Neutrophil (primary cell): Measurements from ENCODE around the gene PMAIP1.

Source experiments
- H3K27ac ChIP-seq: fragments of 200-600 bp; sonication (generic); 2 replicates; pipeline ENCODE4 v1.5.1; 2016; ENCODE audit warnings: mild to moderate bottlenecking, moderate library complexity
- H3K27me3 ChIP-seq: fragments of 200-600 bp; sonication (generic); 2 replicates; pipeline ENCODE4 v1.6.0; 2016; ENCODE audit warnings: mild to moderate bottlenecking
- H3K36me3 ChIP-seq: fragments of 200-600 bp; sonication (generic); 2 replicates; pipeline ENCODE4 v1.5.1; 2017
- H3K4me1 ChIP-seq, 2 experiments: fragments of 200-600 bp in 1 of 2; sonication (generic) in 1 of 2; 1 replicate in 1 of 2; 2 replicates in 1 of 2; pipeline versions ENCODE4 v1.5.1 to v1.6.1; 2013 to 2016; ENCODE audit warnings: low read depth in 1 of 2, low read length in 1 of 2, mild to moderate bottlenecking in 1 of 2, moderate library complexity in 1 of 2; ENCODE audit not compliant: control insufficient read depth in 1 of 2, insufficient read depth in 1 of 2
- H3K4me3 ChIP-seq, 2 experiments: fragments of 200-600 bp in 1 of 2; sonication (generic) in 1 of 2; 1 replicate in 1 of 2; 2 replicates in 1 of 2; pipeline ENCODE4 v1.5.1; 2013 to 2016; ENCODE audit warnings: low read depth in 1 of 2, low read length in 1 of 2, mild to moderate bottlenecking in 1 of 2, moderate library complexity in 1 of 2
- H3K9me3 ChIP-seq: fragments of 200-600 bp; sonication (generic); 2 replicates; pipeline ENCODE4 v1.5.1; 2016
- TF ChIP-seq, protein P1 (sequence below): fragments of 200-600 bp; sonication (generic); IDR thresholded peaks from 2 replicates; pipeline ENCODE4 v1.5.1; 2016; ENCODE audit warnings: antibody characterized with exemption

Gene PMAIP1

DNA sequence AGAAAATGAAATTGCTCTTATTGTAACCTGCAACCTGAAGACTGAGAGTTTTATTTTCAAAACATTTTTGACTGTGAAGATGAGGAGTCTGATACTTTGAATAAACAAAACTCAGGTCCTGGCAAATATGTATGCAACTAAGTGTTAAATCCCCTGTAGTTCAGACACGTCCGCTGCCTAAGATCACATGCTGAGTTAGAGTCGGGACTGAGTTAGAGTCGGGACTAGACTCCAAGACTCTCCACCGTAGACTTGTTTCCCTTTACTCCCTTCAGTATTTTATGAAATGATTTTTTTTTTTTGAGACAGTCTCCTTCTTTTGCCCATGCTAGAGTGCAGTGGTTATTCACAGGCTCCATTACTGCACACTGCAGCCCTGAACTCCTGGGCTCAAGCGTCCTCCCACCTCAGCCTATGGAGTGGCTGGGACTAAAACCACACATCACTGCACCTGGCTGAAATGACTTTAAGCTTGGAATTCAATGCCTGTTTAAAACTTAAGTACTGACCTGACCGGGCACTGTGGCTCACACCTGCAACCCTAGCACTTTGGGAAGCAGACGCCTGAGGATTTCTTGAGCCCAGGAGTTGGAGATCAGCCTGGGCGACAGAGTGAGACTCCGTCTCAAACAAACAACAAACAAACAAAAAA lies 28.0 kb upstream of the PMAIP1 start:
- Histone ChIP-seq H3K27me3 (no peaks in the 10 kb centered on the region), H3K4me3 (no peak overlapping the region), H3K27ac (no peak overlapping the region), H3K36me3 (no peaks in the 10 kb centered on the region), H3K4me1 (peaks cover 2 to 10% of the 10 kb centered on the region in 2 experiments), H3K9me3 (no peaks in the 10 kb centered on the region)
- TF ChIP-seq, protein P1, sequence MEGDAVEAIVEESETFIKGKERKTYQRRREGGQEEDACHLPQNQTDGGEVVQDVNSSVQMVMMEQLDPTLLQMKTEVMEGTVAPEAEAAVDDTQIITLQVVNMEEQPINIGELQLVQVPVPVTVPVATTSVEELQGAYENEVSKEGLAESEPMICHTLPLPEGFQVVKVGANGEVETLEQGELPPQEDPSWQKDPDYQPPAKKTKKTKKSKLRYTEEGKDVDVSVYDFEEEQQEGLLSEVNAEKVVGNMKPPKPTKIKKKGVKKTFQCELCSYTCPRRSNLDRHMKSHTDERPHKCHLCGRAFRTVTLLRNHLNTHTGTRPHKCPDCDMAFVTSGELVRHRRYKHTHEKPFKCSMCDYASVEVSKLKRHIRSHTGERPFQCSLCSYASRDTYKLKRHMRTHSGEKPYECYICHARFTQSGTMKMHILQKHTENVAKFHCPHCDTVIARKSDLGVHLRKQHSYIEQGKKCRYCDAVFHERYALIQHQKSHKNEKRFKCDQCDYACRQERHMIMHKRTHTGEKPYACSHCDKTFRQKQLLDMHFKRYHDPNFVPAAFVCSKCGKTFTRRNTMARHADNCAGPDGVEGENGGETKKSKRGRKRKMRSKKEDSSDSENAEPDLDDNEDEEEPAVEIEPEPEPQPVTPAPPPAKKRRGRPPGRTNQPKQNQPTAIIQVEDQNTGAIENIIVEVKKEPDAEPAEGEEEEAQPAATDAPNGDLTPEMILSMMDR, result no peak

DNA sequence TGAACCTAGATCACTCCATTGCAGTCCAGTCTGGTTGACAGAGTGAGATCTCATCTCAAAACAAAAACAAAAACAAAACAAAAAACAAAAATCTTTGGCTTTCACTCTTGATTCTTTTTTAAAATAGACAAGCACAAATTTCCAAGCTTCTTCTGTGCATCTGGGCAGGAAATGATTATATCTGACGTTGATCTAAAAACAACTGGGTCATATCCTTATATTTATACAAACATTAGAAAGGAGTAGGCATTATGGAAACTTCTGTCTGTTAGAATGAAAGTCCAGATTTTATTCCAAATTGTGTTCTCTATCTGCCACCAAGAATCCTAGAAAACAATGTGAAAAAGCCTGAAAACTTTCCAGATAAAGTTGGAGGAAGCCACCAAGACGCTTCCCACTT lies 26.2 kb upstream of the PMAIP1 start:
- H3K27ac ChIP-seq, result no peak overlapping the region
- no peaks in the 10 kb centered on the region for H3K9me3 ChIP-seq
- TF ChIP-seq, protein P1, result no peak
- H3K27me3 ChIP-seq, result no peaks in the 10 kb centered on the region
- H3K4me3 ChIP-seq, result no peak overlapping the region
- H3K4me1 ChIP-seq, result peaks cover 17 to 28% of the 10 kb centered on the region in 2 experiments
- no peaks in the 10 kb centered on the region for H3K36me3 ChIP-seq

DNA sequence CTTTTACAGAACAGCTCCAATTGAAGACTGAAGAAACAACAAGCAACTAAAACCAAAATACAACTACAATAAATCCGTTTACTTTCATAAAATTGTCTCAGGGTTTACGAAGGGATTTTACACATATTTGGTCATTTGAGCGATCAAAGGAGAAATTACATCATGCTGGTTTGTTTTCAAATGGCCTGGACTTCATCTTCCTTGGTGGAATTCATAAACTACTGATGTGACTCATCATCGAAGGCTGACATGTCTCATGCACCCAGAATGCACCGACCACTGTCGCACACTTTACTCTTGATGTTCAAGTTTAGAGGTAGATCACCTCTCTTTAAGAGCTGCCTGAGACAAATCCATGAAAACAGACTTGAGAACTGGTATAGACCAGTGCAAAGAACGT lies 25.6 kb upstream of the PMAIP1 start:
- H3K36me3 ChIP-seq, result no peaks in the 10 kb centered on the region
- TF ChIP-seq, protein P1, result no peak
- no peak overlapping the region for H3K27ac ChIP-seq
- H3K4me1 ChIP-seq, result peaks cover 17 to 33% of the 10 kb centered on the region in 2 experiments
- H3K4me3 ChIP-seq, result no peak overlapping the region
- H3K9me3 ChIP-seq, result no peaks in the 10 kb centered on the region
- H3K27me3 ChIP-seq, result no peaks in the 10 kb centered on the region

DNA sequence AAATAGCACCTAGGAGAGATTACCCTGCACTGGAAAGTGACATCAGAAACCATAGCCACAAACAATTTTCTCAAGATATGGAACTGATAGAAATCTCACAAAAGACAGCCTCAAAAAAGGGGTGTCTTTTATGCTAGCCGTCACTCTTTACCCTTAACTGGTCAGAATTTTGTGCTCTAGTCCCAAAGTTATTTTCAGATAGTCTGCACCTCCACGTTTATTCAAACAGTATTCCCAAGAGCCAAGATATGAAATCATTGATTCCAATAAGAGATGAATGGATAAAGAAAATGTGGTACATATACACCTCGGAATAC lies 23.5 kb upstream of the PMAIP1 start:
- TF ChIP-seq, protein P1, result no peak
- H3K4me1 ChIP-seq, result peaks cover 17 to 36% of the 10 kb centered on the region in 2 experiments
- H3K4me3 ChIP-seq, result no peak overlapping the region
- no peak overlapping the region for H3K27ac ChIP-seq
- H3K9me3 ChIP-seq, result no peaks in the 10 kb centered on the region
- H3K36me3 ChIP-seq, result no peaks in the 10 kb centered on the region
- no peaks in the 10 kb centered on the region for H3K27me3 ChIP-seq

DNA sequence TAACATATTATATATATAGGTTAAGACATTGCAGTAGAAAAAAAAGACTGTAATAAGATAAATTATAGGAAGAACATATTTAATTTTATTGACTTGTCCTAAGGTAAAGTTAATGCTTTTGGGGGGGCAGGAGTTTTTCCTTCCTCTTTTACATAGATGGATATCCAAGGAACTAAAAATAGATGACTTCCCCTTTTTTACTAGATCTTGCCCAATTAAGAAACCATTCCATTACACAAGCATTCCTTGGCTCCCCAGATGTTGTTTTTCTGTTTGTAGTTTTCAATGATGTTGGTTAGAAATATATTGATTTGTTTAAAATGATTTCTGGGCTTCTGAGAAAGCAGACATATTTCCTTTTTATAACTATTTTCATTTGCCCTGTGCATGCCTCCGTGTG lies 22.4 kb upstream of the PMAIP1 start:
- Histone ChIP-seq H3K27ac (peak overlapping the region; percentile 57), H3K4me1 (peaks cover 27 to 47% of the 10 kb centered on the region in 2 experiments), H3K4me3 (peak overlapping the region in 1 of 2 experiments; percentile 40), H3K9me3 (no peaks in the 10 kb centered on the region), H3K27me3 (no peaks in the 10 kb centered on the region), H3K36me3 (no peaks in the 10 kb centered on the region)
- TF ChIP-seq, protein P1, result no peak
